H9 (cell line): ENCODE measurements around the gene MYO1E. TPM values are rescaled to one million over a fixed set of nuclear protein-coding genes. Genes with fewer than 3 reads are reported as not detected.
A peak's percentile ranks its signal among the peaks of the same experiment; 100 is the strongest.

Experiments
- DNase-seq: peaks from one replicate; pipeline ENCODE4 v3.0.0-alpha.2; 2017
- H2AFZ ChIP-seq: one replicate; pipeline ENCODE4 v1.6.1; 2013; ENCODE audit warnings: mild to moderate bottlenecking, low read length, control low read depth, moderate library complexity
- H2AK5ac ChIP-seq: 2 replicates; pipeline ENCODE4 v1.6.1; 2013; ENCODE audit warnings: low read length, control low read depth, mixed read lengths; ENCODE audit not compliant: insufficient read length
- H2BK120ac ChIP-seq: one replicate; pipeline ENCODE4 v1.6.1; 2013; ENCODE audit warnings: low read depth, mild to moderate bottlenecking, low read length, control low read depth, inconsistent platforms; ENCODE audit not compliant: poor library complexity, severe bottlenecking
- H2BK12ac ChIP-seq: 2 replicates; pipeline ENCODE4 v1.6.1; 2013; ENCODE audit warnings: low read length, control low read depth, mixed read lengths, low read depth; ENCODE audit not compliant: insufficient read length
- H2BK15ac ChIP-seq: 2 replicates; pipeline ENCODE4 v1.6.1; 2013; ENCODE audit warnings: low read depth, low read length, control low read depth
- H2BK20ac ChIP-seq: one replicate; pipeline ENCODE4 v1.6.1; 2013; ENCODE audit warnings: low read depth, mild to moderate bottlenecking, low read length, control low read depth, inconsistent platforms; ENCODE audit not compliant: poor library complexity, severe bottlenecking
- H2BK5ac ChIP-seq: 2 replicates; pipeline ENCODE4 v1.6.1; 2013; ENCODE audit warnings: low read length, control low read depth, mixed read lengths; ENCODE audit not compliant: insufficient read length
- H3K14ac ChIP-seq: 2 replicates; pipeline ENCODE4 v1.6.1; 2013; ENCODE audit warnings: low read length, control low read depth; ENCODE audit not compliant: insufficient read depth
- H3K18ac ChIP-seq: 2 replicates; pipeline ENCODE4 v1.6.1; 2013; ENCODE audit warnings: low read depth, mild to moderate bottlenecking, mixed read lengths, low read length, control low read depth; ENCODE audit not compliant: insufficient read length
- H3K23ac ChIP-seq: 2 replicates; pipeline ENCODE4 v1.6.1; 2013; ENCODE audit warnings: low read length, control low read depth, mixed read lengths, low read depth; ENCODE audit not compliant: insufficient read length
- H3K23me2 ChIP-seq: 2 replicates; pipeline ENCODE4 v1.6.1; 2013; ENCODE audit warnings: low read depth, mild to moderate bottlenecking, mixed read lengths, low read length, control low read depth; ENCODE audit not compliant: insufficient read length, poor library complexity, severe bottlenecking
- H3K27ac ChIP-seq: 2 replicates; pipeline ENCODE4 v1.5.1; 2013; ENCODE audit warnings: low read length, control low read depth, mixed read lengths, low read depth; ENCODE audit not compliant: insufficient read length
- H3K27me3 ChIP-seq: 2 replicates; pipeline ENCODE4 v1.6.1; 2013; ENCODE audit warnings: low read length, control low read depth, inconsistent platforms; ENCODE audit not compliant: insufficient read depth
- H3K4ac ChIP-seq: 2 replicates; pipeline ENCODE4 v1.6.1; 2013; ENCODE audit warnings: low read depth, mild to moderate bottlenecking, control low read depth, inconsistent platforms, low read length, moderate library complexity
- H3K4me1 ChIP-seq: 2 replicates; pipeline ENCODE4 v1.6.1; 2013; ENCODE audit warnings: low read length, control low read depth, inconsistent platforms; ENCODE audit not compliant: insufficient read depth
- H3K4me2 ChIP-seq: 2 replicates; pipeline ENCODE4 v1.6.1; 2013; ENCODE audit warnings: low read length, control low read depth, mixed read lengths; ENCODE audit not compliant: insufficient read length, insufficient read depth
- H3K56ac ChIP-seq: 2 replicates; pipeline ENCODE4 v1.6.1; 2013; ENCODE audit warnings: low read depth, mild to moderate bottlenecking, mixed read lengths, low read length, control low read depth; ENCODE audit not compliant: insufficient read length
- H3K79me1 ChIP-seq: 2 replicates; pipeline ENCODE4 v1.6.1; 2013; ENCODE audit warnings: low read depth, mild to moderate bottlenecking, moderate library complexity, low read length, control low read depth, inconsistent platforms; ENCODE audit not compliant: insufficient read depth, poor library complexity, severe bottlenecking
- H3K79me2 ChIP-seq: 2 replicates; pipeline ENCODE4 v1.6.1; 2013; ENCODE audit warnings: low read length, control low read depth, inconsistent platforms; ENCODE audit not compliant: insufficient read depth
- H3K9ac ChIP-seq: 2 replicates; pipeline ENCODE4 v1.6.1; 2013; ENCODE audit warnings: low read length, control low read depth, mixed read lengths; ENCODE audit not compliant: insufficient read length; ENCODE audit errors: extremely low read depth
- H3K9me3 ChIP-seq: one replicate; pipeline ENCODE4 v1.6.1; 2013; ENCODE audit warnings: low read depth, low read length, inconsistent platforms; ENCODE audit not compliant: control insufficient read depth
- H3T11ph ChIP-seq: one replicate; pipeline ENCODE4 v1.6.1; 2013; ENCODE audit warnings: mild to moderate bottlenecking, low read length, control low read depth, inconsistent platforms
- H4K20me1 ChIP-seq: one replicate; pipeline ENCODE4 v1.6.1; 2013; ENCODE audit not compliant: control insufficient read depth, insufficient read length, insufficient read depth
- H4K5ac ChIP-seq: 2 replicates; pipeline ENCODE4 v1.6.1; 2013; ENCODE audit warnings: low read depth, mild to moderate bottlenecking, mixed read lengths, low read length, control low read depth; ENCODE audit not compliant: insufficient read length
- H4K8ac ChIP-seq: replicated peaks from 2 replicates; pipeline ENCODE4 v1.6.1; 2013; ENCODE audit warnings: low read length, control low read depth, mixed read lengths, low read depth; ENCODE audit not compliant: insufficient read length
- H4K91ac ChIP-seq: 2 replicates; pipeline ENCODE4 v1.6.1; 2013; ENCODE audit warnings: low read depth, mild to moderate bottlenecking, moderate library complexity, mixed read lengths, low read length, control low read depth; ENCODE audit not compliant: insufficient read length
- H3K27ac Mint-ChIP-seq, 3 experiments: 2 replicates in 2 of 3; 3 replicates in 1 of 3; pipeline ENCODE4 v1.8.0; 2020 to 2021; ENCODE audit warnings: mixed read lengths in 3 of 3, mild to moderate bottlenecking in 1 of 3, moderate library complexity in 1 of 3
- H3K27me3 Mint-ChIP-seq: 2 replicates; pipeline ENCODE4 v1.8.0; 2021; ENCODE audit warnings: low read depth, mild to moderate bottlenecking, moderate library complexity, mixed read lengths
- H3K36me3 Mint-ChIP-seq, 3 experiments: 2 replicates in 2 of 3; 3 replicates in 1 of 3; pipeline ENCODE4 v1.8.0; 2020 to 2021; ENCODE audit warnings: low read depth in 3 of 3, mixed read lengths in 3 of 3; ENCODE audit not compliant: insufficient read depth in 1 of 3
- H3K4me1 Mint-ChIP-seq, 2 experiments: 2 replicates each; pipeline ENCODE4 v1.8.0; 2020; ENCODE audit warnings: mixed read lengths in 2 of 2
- H3K4me3 Mint-ChIP-seq, 2 experiments: 2 replicates in 1 of 2; 3 replicates in 1 of 2; pipeline ENCODE4 v1.8.0; 2020 to 2021; ENCODE audit warnings: mild to moderate bottlenecking in 2 of 2, mixed read lengths in 2 of 2, moderate library complexity in 1 of 2
- H3K9me3 Mint-ChIP-seq, 2 experiments: 2 replicates in 1 of 2; 3 replicates in 1 of 2; pipeline ENCODE4 v1.8.0; 2020; ENCODE audit warnings: mild to moderate bottlenecking in 2 of 2, mixed read lengths in 2 of 2, moderate library complexity in 1 of 2
- WGBS: extraction: QIAGEN DNeasy Blood & Tissue Kit; methylation state at CpG from one replicate; pipeline ENCODE4 v1.1.7; 2013; ENCODE audit warnings: missing lambda C conversion rate, low lambda C conversion rate, mixed read lengths; ENCODE audit not compliant: insufficient read length; ENCODE audit errors: extremely low coverage; 5-methylcytosine and 5-hydroxymethylcytosine counted together
- total RNA-seq: library from RNA; stranded (reverse); gene quantifications from 2 replicates; pipeline ENCODE4 v1.2.1, GENCODE V29; 2021
- TF ChIP-seq, protein P1 (sequence below): fragments of 200-600 bp; sonication (generic); conservative IDR thresholded peaks from 3 replicates; pipeline ENCODE4 v1.8.0; 2021; ENCODE audit warnings: antibody characterized with exemption, mild to moderate bottlenecking

Gene MYO1E
- total RNA-seq, 1 experiment from 2014 or later: 235 TPM

- H3K79me2 ChIP-seq: no peaks in the 10 kb centered on the region
- H2AFZ ChIP-seq: no peak overlapping the region
- H3K4me2 ChIP-seq: no peak overlapping the region
- H3K56ac ChIP-seq: no peak overlapping the region
- H2BK120ac ChIP-seq: no peak overlapping the region
- TF ChIP-seq, protein P1, sequence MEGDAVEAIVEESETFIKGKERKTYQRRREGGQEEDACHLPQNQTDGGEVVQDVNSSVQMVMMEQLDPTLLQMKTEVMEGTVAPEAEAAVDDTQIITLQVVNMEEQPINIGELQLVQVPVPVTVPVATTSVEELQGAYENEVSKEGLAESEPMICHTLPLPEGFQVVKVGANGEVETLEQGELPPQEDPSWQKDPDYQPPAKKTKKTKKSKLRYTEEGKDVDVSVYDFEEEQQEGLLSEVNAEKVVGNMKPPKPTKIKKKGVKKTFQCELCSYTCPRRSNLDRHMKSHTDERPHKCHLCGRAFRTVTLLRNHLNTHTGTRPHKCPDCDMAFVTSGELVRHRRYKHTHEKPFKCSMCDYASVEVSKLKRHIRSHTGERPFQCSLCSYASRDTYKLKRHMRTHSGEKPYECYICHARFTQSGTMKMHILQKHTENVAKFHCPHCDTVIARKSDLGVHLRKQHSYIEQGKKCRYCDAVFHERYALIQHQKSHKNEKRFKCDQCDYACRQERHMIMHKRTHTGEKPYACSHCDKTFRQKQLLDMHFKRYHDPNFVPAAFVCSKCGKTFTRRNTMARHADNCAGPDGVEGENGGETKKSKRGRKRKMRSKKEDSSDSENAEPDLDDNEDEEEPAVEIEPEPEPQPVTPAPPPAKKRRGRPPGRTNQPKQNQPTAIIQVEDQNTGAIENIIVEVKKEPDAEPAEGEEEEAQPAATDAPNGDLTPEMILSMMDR: no peak
- H3K27me3 ChIP-seq: no peaks in the 10 kb centered on the region
- H3K9ac ChIP-seq: no peak overlapping the region
- no peak overlapping the region for H2BK15ac ChIP-seq
- peaks cover 4% of the 10 kb centered on the region; the same call in 1 of the 2 replicates for H3K4me1 ChIP-seq
- H3K4me3 Mint-ChIP-seq: no peak overlapping the region
- H3K4me1 Mint-ChIP-seq: peaks cover 12 to 19% of the 10 kb centered on the region in 2 experiments
- DNase-seq: no peak
- H3K14ac ChIP-seq: no peak overlapping the region
- H3K9me3 ChIP-seq: no peaks in the 10 kb centered on the region
- H2BK5ac ChIP-seq: no peak overlapping the region
- no peak overlapping the region for H4K5ac ChIP-seq
- H2BK12ac ChIP-seq: no peak overlapping the region
- no peak overlapping the region for H4K8ac ChIP-seq
- H3K27ac ChIP-seq: no peak overlapping the region
- H3K9me3 Mint-ChIP-seq: no peaks in the 10 kb centered on the region
- no peak overlapping the region for H3K4ac ChIP-seq
- H3K36me3 Mint-ChIP-seq: peaks cover 24 to 78% (median 49%) of the 10 kb centered on the region in 3 experiments; a peak in 6 of 7 replicates
- peak overlapping the region in 2 of 3 experiments; percentile 40 to 66; a peak in 2 of 7 replicates for H3K27ac Mint-ChIP-seq
- H3K27me3 Mint-ChIP-seq: no peaks in the 10 kb centered on the region
- H3K79me1 ChIP-seq: no peaks in the 10 kb centered on the region
- no peak overlapping the region for H2AK5ac ChIP-seq
- no peak overlapping the region for H3T11ph ChIP-seq
- no peak overlapping the region for H2BK20ac ChIP-seq
- H3K18ac ChIP-seq: no peak overlapping the region
- no CpG with 5 or more reads among the region's 5 CpGs for WGBS
- H4K91ac ChIP-seq: no peak overlapping the region
- H4K20me1 ChIP-seq: no peaks in the 10 kb centered on the region
- no peaks in the 10 kb centered on the region for H3K23me2 ChIP-seq
- H3K23ac ChIP-seq: no peak overlapping the region
Observed at GRCh38 chr15:59143281-59143680, 229.4 kb downstream of the MYO1E start.
